H1 (cell line): Measurements from ENCODE around the gene RSAD1. TPM values are rescaled to one million over a fixed set of nuclear protein-coding genes. Genes with fewer than 3 reads are reported as not detected.

Experiments used
- CTBP2 ChIP-seq: IDR thresholded peaks from 2 replicates; pipeline ENCODE4 v1.7.0; 2011; ENCODE audit warnings: borderline replicate concordance, mild to moderate bottlenecking, moderate library complexity, mixed read lengths, low read length; ENCODE audit not compliant: insufficient read depth, insufficient read length
- JUN ChIP-seq: IDR thresholded peaks from 2 replicates; pipeline ENCODE4 v1.6.1; 2011; ENCODE audit warnings: low read depth, mild to moderate bottlenecking, improper control_type of control experiment, low read length
- NANOG ChIP-seq: IDR thresholded peaks from 2 replicates; pipeline ENCODE4 v1.6.1; 2011; ENCODE audit warnings: low read length, low read depth, mild to moderate bottlenecking, inconsistent platforms; ENCODE audit not compliant: insufficient read depth, poor library complexity, severe bottlenecking
- NRF1 ChIP-seq: IDR thresholded peaks from 2 replicates; pipeline ENCODE4 v1.6.1; 2011; ENCODE audit warnings: mild to moderate bottlenecking, low read depth, low read length, improper control_type of control experiment
- RBBP5 ChIP-seq: IDR thresholded peaks from 2 replicates; pipeline ENCODE4 v1.7.1; 2012; ENCODE audit warnings: low read depth, mild to moderate bottlenecking, inconsistent platforms, low read length, moderate library complexity, borderline replicate concordance
- RNF2 ChIP-seq: fragments of 200-900, 300-1000 bp; sonication (generic); IDR thresholded peaks from 2 replicates; pipeline ENCODE4 v1.7.1; 2016; ENCODE audit warnings: borderline replicate concordance, low read depth, mild to moderate bottlenecking, antibody characterized with exemption, low read length; ENCODE audit not compliant: poor library complexity, severe bottlenecking; ENCODE audit errors: missing control alignments
- SUZ12 ChIP-seq: fragments of 200-600 bp; sonication (generic); IDR thresholded peaks from 2 replicates; pipeline ENCODE4 v1.6.1; 2012; ENCODE audit warnings: mild to moderate bottlenecking, inconsistent platforms, low read length, moderate library complexity, mixed read lengths
- YY1 ChIP-seq: IDR thresholded peaks from 2 replicates; pipeline ENCODE4 v1.6.1; 2011; ENCODE audit warnings: low read depth, mild to moderate bottlenecking, low read length
- polyA plus RNA-seq, 7 experiments: library from polyadenylated mRNA; depleted of rRNA in 3 of 7; stranded (reverse) in 5 of 7; unstranded in 2 of 7; fragments of >200 nt in 5 of 7; fragments of 200-250 nt in 2 of 7; gene quantifications; 1 replicate in 5 of 7; 2 replicates in 1 of 7; 4 replicates in 1 of 7; pipeline versions ENCODE4 v1.2.1 to v1.2.3, GENCODE V29; 2011 to 2013; ENCODE audit warnings: missing spikeins in 2 of 7, mixed read lengths in 2 of 7
- total RNA-seq: library from RNA; stranded (reverse); fragmentation: NEBNext Ultra II Directional; extraction: Animal tissue kit (Norgen Biotek cat#: 25700); gene quantifications from 2 replicates; pipeline ENCODE4 v1.2.1, GENCODE V29; 2021

The RSAD1 gene
- total and polyA plus RNA-seq, 2 of the 8 experiments (the other 6 are each of a cell fraction or from before 2014, with no cell fraction given): 17.9 to 33.5 TPM

- TF ChIP-seq CTBP2 (no peak), NANOG (no peak), NRF1 (no peak), RBBP5 (no peak), SUZ12 (no peak), RNF2 (no peak), JUN (no peak), YY1 (no peak)
These were observed 27.0 kb downstream of the RSAD1 start (continued) for GRCh38 chr17:50505591-50506130.
